NT2/D1 (cell line): Measurements from ENCODE around the gene STK24.

Experiments
- SUZ12 ChIP-seq: IDR thresholded peaks from 2 replicates; pipeline ENCODE4 v1.6.1; 2011; ENCODE audit not compliant: insufficient read length, insufficient read depth; ENCODE audit errors: extremely low read depth
- YY1 ChIP-seq: IDR thresholded peaks from 2 replicates; pipeline ENCODE4 v1.6.1; 2011; ENCODE audit not compliant: insufficient read length, insufficient read depth
- ZNF274 ChIP-seq: IDR thresholded peaks from 2 replicates; pipeline ENCODE4 v1.6.1; 2011; ENCODE audit warnings: mild to moderate bottlenecking, low read depth, low read length

DNA sequence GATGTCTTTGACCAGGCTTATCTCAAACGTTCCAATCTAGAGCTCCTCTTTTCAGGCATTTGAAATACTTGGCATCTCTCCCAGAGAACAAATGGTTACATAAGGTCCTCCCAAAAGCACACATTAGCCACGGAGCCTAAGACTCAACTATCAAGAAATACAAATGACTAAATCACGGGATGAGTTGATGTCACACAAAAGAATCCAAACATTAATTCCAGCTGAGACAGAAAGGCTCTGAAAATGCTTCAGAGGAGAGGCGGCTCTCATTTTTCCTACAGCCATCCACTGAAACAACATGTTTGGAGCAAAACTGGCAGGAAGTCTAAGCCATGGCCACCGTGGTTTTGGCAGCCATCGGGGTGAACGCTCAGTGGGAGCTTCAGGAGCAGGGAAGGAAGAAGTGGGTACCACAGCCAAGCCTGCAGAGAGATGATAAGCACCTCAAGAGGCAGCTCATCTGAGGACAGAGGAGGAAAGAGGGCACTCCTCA is 122.5 kb downstream of the STK24 start:
- TF ChIP-seq SUZ12 (no peak), YY1 (no peak), ZNF274 (no peak)
